KMS-11 (cell line): ENCODE results near the gene ZNF518B.

Experiments
- H2AFZ ChIP-seq: fragments of 200-600 bp; sonication (generic); 2 replicates; pipeline ENCODE4 v1.6.1; 2016; ENCODE audit warnings: antibody characterized with exemption, mixed run types, low read depth
- H3K27ac ChIP-seq: fragments of 200-600 bp; sonication (generic); 2 replicates; pipeline ENCODE4 v1.6.1; 2016; ENCODE audit warnings: mild to moderate bottlenecking, mixed run types
- H3K27me3 ChIP-seq: fragments of 200-600 bp; sonication (generic); 2 replicates; pipeline ENCODE4 v1.6.1; 2017; ENCODE audit warnings: mild to moderate bottlenecking, low read depth, mixed run types, moderate library complexity; ENCODE audit not compliant: insufficient read depth
- H3K36me3 ChIP-seq: fragments of 200-600 bp; sonication (generic); 2 replicates; pipeline ENCODE4 v1.6.1; 2017; ENCODE audit warnings: mild to moderate bottlenecking, mixed run types; ENCODE audit not compliant: insufficient read depth
- H3K4me1 ChIP-seq: fragments of 200-600 bp; sonication (generic); 2 replicates; pipeline ENCODE4 v1.6.1; 2016; ENCODE audit warnings: mild to moderate bottlenecking, low read depth, mixed run types; ENCODE audit not compliant: poor library complexity, severe bottlenecking
- H3K4me2 ChIP-seq: fragments of 200-600 bp; sonication (generic); 2 replicates; pipeline ENCODE4 v1.7.0; 2016; ENCODE audit warnings: mild to moderate bottlenecking, mixed run types
- H3K4me3 ChIP-seq: fragments of 200-600 bp; sonication (generic); IDR thresholded peaks from 2 replicates; pipeline ENCODE4 v1.6.1; 2017; ENCODE audit warnings: low read depth, low read length, mixed read lengths; ENCODE audit not compliant: insufficient read depth
- H3K79me2 ChIP-seq: fragments of 200-600 bp; sonication (generic); 2 replicates; pipeline ENCODE4 v1.6.1; 2016; ENCODE audit warnings: low read depth, mixed run types; ENCODE audit not compliant: insufficient read depth
- H3K9ac ChIP-seq: fragments of 200-600 bp; sonication (generic); 2 replicates; pipeline ENCODE4 v1.6.1; 2016; ENCODE audit warnings: mild to moderate bottlenecking, mixed run types
- H4K20me1 ChIP-seq: fragments of 200-600 bp; sonication (generic); 2 replicates; pipeline ENCODE4 v1.6.1; 2016; ENCODE audit warnings: mild to moderate bottlenecking, mixed run types; ENCODE audit not compliant: insufficient read depth
- TF ChIP-seq, protein P1 (sequence below): fragments of 200-600 bp; sonication (generic); conservative IDR thresholded peaks from 2 replicates; pipeline ENCODE4 v1.6.1; 2017; ENCODE audit warnings: low read depth, mild to moderate bottlenecking, antibody characterized with exemption, low read length, moderate library complexity, mixed read lengths

ZNF518B gene

DNA sequence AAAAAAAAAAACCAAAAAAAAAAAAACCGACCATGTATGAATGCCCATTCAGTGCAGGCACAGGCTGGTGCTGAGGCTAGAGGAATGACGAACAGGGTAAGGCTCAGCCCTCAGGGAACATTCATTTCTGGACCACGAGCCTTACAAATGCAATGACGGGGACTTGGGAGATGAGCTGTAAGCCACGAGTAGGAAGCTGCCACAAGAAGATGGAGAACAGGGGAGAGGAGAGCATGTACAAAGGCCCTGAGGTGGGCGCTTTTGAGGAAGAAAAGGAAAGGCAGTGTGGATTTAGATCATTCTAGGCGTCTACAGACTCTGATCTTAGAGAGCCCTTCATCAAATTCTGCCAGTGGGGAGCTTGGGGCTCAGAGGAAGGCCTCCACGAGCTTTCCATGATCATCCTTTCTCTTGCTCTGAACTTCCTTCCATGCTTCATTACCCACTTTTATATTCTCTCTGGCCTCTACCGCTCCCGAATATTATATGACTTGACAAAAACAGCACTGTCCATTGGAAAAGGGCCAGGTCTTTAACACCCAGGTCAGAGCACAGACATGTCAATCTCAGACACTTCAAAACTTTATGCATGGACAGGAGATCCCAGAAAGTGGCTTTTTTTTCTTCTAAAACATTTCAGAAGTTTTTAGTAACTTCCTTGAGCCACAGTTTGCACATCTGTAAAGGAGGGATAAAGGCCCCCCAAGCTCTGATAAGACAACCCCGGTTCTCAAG lies 3.3 kb upstream of the ZNF518B start:
- Histone ChIP-seq H3K36me3 (no peaks in the 10 kb centered on the region), H3K27ac (no peak overlapping the region), H3K4me1 (peaks cover 3% of the 10 kb centered on the region), H3K9ac (no peak overlapping the region), H3K4me2 (no peak overlapping the region), H3K27me3 (no peaks in the 10 kb centered on the region), H3K79me2 (no peaks in the 10 kb centered on the region), H2AFZ (no peak overlapping the region), H3K4me3 (no peak overlapping the region), H4K20me1 (no peaks in the 10 kb centered on the region)
- TF ChIP-seq, protein P1, sequence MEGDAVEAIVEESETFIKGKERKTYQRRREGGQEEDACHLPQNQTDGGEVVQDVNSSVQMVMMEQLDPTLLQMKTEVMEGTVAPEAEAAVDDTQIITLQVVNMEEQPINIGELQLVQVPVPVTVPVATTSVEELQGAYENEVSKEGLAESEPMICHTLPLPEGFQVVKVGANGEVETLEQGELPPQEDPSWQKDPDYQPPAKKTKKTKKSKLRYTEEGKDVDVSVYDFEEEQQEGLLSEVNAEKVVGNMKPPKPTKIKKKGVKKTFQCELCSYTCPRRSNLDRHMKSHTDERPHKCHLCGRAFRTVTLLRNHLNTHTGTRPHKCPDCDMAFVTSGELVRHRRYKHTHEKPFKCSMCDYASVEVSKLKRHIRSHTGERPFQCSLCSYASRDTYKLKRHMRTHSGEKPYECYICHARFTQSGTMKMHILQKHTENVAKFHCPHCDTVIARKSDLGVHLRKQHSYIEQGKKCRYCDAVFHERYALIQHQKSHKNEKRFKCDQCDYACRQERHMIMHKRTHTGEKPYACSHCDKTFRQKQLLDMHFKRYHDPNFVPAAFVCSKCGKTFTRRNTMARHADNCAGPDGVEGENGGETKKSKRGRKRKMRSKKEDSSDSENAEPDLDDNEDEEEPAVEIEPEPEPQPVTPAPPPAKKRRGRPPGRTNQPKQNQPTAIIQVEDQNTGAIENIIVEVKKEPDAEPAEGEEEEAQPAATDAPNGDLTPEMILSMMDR = no peak

DNA sequence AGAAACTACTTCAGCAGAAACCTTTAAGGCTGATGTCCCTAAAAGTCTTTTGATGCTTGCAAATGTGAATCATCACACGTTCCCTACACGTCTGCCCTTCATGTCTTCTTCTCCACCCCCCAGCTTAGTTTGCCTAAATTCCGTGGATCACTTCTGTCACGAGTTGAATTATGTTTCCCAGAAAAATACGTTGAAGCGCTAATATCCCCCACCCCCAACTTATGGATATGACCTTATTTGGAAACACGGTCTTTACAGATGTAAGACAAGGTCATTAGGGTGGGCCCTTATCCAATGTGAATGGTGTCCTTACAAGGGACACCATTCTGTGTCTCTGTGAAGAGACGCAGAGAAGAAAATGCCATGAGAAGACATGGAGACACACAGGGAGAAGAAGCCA lies 2.1 kb upstream of the ZNF518B start:
- Histone ChIP-seq H3K4me1 (peaks cover 3% of the 10 kb centered on the region), H3K79me2 (no peaks in the 10 kb centered on the region), H2AFZ (no peak overlapping the region), H3K27ac (no peak overlapping the region), H3K27me3 (no peaks in the 10 kb centered on the region), H3K9ac (no peak overlapping the region), H3K4me3 (no peak overlapping the region), H4K20me1 (no peaks in the 10 kb centered on the region), H3K36me3 (no peaks in the 10 kb centered on the region), H3K4me2 (no peak overlapping the region)
- TF ChIP-seq, protein P1 = no peak

DNA sequence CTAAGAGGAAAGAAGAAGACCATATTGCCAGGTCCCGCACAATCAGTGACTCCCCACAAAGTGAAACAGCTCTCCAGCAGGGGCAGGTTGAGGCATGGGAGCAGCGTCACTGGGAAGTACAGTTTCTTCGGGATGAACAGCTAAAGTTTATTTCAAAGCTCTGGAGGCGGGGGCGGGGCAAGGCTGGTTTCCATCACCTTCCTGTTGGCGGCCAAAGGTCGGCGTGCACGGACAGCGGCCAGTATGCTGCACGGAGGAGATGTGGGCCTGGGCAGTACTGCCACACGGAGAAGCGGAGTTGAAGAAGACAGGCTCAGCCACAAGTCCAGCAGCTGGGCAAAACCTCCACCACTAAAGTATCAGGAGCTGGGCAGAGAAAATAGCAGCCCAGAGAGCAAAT lies 951 bp upstream of the ZNF518B start:
- TF ChIP-seq, protein P1 = no peak
- H3K79me2 ChIP-seq = no peaks in the 10 kb centered on the region
- no peak overlapping the region for H3K4me3 ChIP-seq
- no peak overlapping the region for H2AFZ ChIP-seq
- H4K20me1 ChIP-seq = no peaks in the 10 kb centered on the region
- no peaks in the 10 kb centered on the region for H3K27me3 ChIP-seq
- H3K4me1 ChIP-seq = peaks cover 3% of the 10 kb centered on the region
- no peak overlapping the region for H3K9ac ChIP-seq
- no peak overlapping the region for H3K4me2 ChIP-seq
- no peak overlapping the region for H3K27ac ChIP-seq
- H3K36me3 ChIP-seq = no peaks in the 10 kb centered on the region

DNA sequence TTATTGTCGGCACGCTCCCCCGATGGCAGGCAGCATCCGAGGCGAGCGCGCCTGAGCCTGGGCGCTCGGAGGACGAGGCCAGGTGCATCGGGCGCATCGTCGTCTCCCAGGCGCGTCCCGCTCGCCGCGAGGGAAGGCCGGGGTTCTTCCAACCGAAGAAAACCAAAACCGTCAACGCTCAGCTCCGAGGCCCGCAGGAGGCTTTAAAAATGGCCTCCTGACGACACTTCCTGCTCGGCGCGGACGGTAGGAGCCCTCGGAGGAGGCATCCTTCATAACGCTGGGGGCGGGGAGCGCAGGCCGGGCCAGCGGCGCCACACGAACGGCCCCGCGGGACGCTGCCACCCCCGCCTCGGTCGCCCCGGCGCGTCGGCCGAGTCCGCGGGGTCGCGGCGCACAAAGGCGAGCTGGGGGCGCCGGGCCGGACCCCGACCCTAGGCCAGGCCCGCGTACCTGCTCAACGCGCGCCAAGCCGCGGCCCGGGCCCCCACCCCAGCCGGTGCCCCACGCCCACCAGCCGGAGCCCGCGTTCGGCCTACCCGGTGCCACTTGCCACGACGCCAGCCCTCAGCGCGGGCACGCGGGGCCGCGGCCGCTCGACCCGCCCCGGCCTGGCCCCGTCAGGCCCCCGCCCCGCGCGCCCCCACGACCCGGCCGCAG lies 501 bp downstream of the ZNF518B start:
- H3K27ac ChIP-seq = no peak overlapping the region
- H3K27me3 ChIP-seq = no peaks in the 10 kb centered on the region

More for the DNA sequence above, 501 bp downstream of the ZNF518B start:
- Histone ChIP-seq H3K36me3 (no peaks in the 10 kb centered on the region), H3K4me2 (peak overlapping the region; percentile 36; the same call in 1 of the 2 replicates), H2AFZ (peak overlapping the region; percentile 88), H3K4me3 (no peak overlapping the region), H3K79me2 (no peaks in the 10 kb centered on the region), H4K20me1 (no peaks in the 10 kb centered on the region), H3K4me1 (peaks cover 3% of the 10 kb centered on the region), H3K9ac (peak overlapping the region; percentile 9; the same call in 1 of the 2 replicates)
- TF ChIP-seq, protein P1 = no peak
